Measurements from ENCODE around the gene CAMTA2.

CAMTA2 gene

GRCh38 chr17:4959261-4959965, 28.1 kb downstream of the CAMTA2 start:
- no peak overlapping the region for H3K4me3 ChIP-seq (ENCODE audit: low read length)
- TF ChIP-seq CTCF (IDR thresholded peaks at IDR 0.05; ENCODE audit: insufficient read depth, low read depth, low read length, missing control alignments), result no peak
- no peak for DNase-seq (ENCODE audit: low read depth)

- no peak for DNase-seq (ENCODE audit: low read depth)
- TF ChIP-seq CTCF (IDR thresholded peaks at IDR 0.05; ENCODE audit: insufficient read depth, low read depth, low read length, missing control alignments), result no peak
- no peak overlapping the region for H3K4me3 ChIP-seq (ENCODE audit: low read length)
Observed at GRCh38 chr17:4958102-4958501, 29.4 kb downstream of the CAMTA2 start.

- no peak for DNase-seq (ENCODE audit: low read depth)
- TF ChIP-seq CTCF (IDR thresholded peaks at IDR 0.05; ENCODE audit: insufficient read depth, low read depth, low read length, missing control alignments), result peak; percentile 21
- no peak overlapping the region for H3K4me3 ChIP-seq (ENCODE audit: low read length)
Observed at GRCh38 chr17:4956493-4957061, 30.9 kb downstream of the CAMTA2 start.

GRCh38 chr17:4955091-4955490, 32.4 kb downstream of the CAMTA2 start:
- TF ChIP-seq CTCF (IDR thresholded peaks at IDR 0.05; ENCODE audit: insufficient read depth, low read depth, low read length, missing control alignments), result no peak
- no peak overlapping the region for H3K4me3 ChIP-seq (ENCODE audit: low read length)
- DNase-seq (ENCODE audit: low read depth), result no peak

GRCh38 chr17:4953451-4953961, 34.0 kb downstream of the CAMTA2 start:
- DNase-seq (ENCODE audit: low read depth), result no peak
- TF ChIP-seq CTCF (IDR thresholded peaks at IDR 0.05; ENCODE audit: insufficient read depth, low read depth, low read length, missing control alignments), result no peak
- H3K4me3 ChIP-seq (ENCODE audit: low read length), result no peak overlapping the region

- no peak for DNase-seq (ENCODE audit: low read depth)
- no peak for TF ChIP-seq CTCF (IDR thresholded peaks at IDR 0.05; ENCODE audit: insufficient read depth, low read depth, low read length, missing control alignments)
- no peak overlapping the region for H3K4me3 ChIP-seq (ENCODE audit: low read length)
Observed at GRCh38 chr17:4951486-4951885, 36.0 kb downstream of the CAMTA2 start.

All from epithelial cell of esophagus (primary cell).